ENCODE data around the gene GPC6. TPM values are rescaled to one million over a fixed set of nuclear protein-coding genes. Genes with fewer than 3 reads are reported as not detected.

The GPC6 gene
- polyA plus RNA-seq, 4 donors: 0.22 to 45.0 (median 1.4) TPM

GRCh38 chr13:93818345-93818744, 591.7 kb downstream of the GPC6 start:
- 89 to 95% (median 93%) methylated on average over 3 of the region's 3 CpGs for WGBS, 3 donors
- no peaks in the 10 kb centered on the region for H3K27me3 ChIP-seq (ENCODE audit: control insufficient read depth in 3 of 3, insufficient read depth in 3 of 3, low read length in 3 of 3)
- H3K4me1 ChIP-seq (ENCODE audit: control insufficient read depth in 3 of 3, insufficient read depth in 2 of 3, low read depth in 1 of 3, low read length in 2 of 3): no peaks in the 10 kb centered on the region

DNA sequence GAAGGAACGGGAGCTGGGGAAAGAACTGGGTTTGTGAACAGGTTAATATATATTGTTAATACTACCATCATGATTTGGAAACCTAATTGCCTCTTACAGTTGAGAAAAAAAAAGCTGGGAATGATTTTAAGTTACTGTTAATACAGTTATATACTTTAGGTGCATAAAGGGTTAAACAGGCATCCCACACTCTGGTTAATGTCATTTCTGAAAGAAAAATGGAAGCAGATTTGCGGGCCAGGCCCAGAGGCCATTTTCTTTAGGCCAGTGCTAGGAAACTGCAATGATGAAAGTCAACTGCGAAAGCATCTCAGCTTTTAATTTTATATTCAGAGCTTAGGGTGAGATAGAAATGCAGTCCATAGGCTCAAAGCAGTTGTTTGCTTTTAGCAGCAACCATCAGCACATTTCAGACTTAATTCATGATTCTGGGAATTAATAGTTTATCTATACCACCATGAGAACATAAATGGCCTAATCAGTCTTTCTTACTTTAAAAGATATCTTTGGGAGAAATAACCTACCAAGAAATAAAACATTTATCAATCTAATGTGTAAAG, 592.8 kb downstream of the GPC6 start:
- 81 to 87% (median 86%) methylated on average over 3 of the region's 3 CpGs for WGBS, 3 donors
- no peaks in the 10 kb centered on the region for H3K27me3 ChIP-seq (ENCODE audit: control insufficient read depth in 3 of 3, insufficient read depth in 3 of 3, low read length in 3 of 3)
- FAIRE-seq (no peak), DNase-seq (no peak)
- no peaks in the 10 kb centered on the region for H3K36me3 ChIP-seq (ENCODE audit: control insufficient read depth in 3 of 3, insufficient read depth in 2 of 3, low read depth in 1 of 3, low read length in 3 of 3)
- no peak overlapping the region for H3K4me3 ChIP-seq (ENCODE audit: low read depth in 1 of 3, low read length in 3 of 3)
- H3K9me3 ChIP-seq (ENCODE audit: control insufficient read depth in 2 of 2, insufficient read depth in 1 of 2, low read depth in 1 of 2, low read length in 1 of 2): no peaks in the 10 kb centered on the region
- H3K4me1 ChIP-seq (ENCODE audit: control insufficient read depth in 3 of 3, insufficient read depth in 2 of 3, low read depth in 1 of 3, low read length in 2 of 3): no peaks in the 10 kb centered on the region
- no peak overlapping the region for H3K27ac ChIP-seq (ENCODE audit: low read depth in 1 of 3, low read length in 2 of 3)

More at GRCh38 chr13:93818345-93818744, 591.7 kb downstream of the GPC6 start:
- no peaks in the 10 kb centered on the region for H3K9me3 ChIP-seq (ENCODE audit: control insufficient read depth in 2 of 2, insufficient read depth in 1 of 2, low read depth in 1 of 2, low read length in 1 of 2)
- FAIRE-seq: no peak
- no peak overlapping the region for H3K27ac ChIP-seq (ENCODE audit: low read depth in 1 of 3, low read length in 2 of 3)
- DNase-seq: no peak
- H3K4me3 ChIP-seq (ENCODE audit: low read depth in 1 of 3, low read length in 3 of 3): no peak overlapping the region
- no peaks in the 10 kb centered on the region for H3K36me3 ChIP-seq (ENCODE audit: control insufficient read depth in 3 of 3, insufficient read depth in 2 of 3, low read depth in 1 of 3, low read length in 3 of 3)

- DNase-seq (no peak), FAIRE-seq (no peak)
- H3K27ac ChIP-seq (ENCODE audit: low read depth in 1 of 3, low read length in 2 of 3): no peak overlapping the region
- H3K4me3 ChIP-seq (ENCODE audit: low read depth in 1 of 3, low read length in 3 of 3): no peak overlapping the region
- H3K27me3 ChIP-seq (ENCODE audit: control insufficient read depth in 3 of 3, insufficient read depth in 3 of 3, low read length in 3 of 3): no peaks in the 10 kb centered on the region
- 85 to 94% (median 87%) methylated on average over 3 of the region's 3 CpGs for WGBS, 3 donors
- no peaks in the 10 kb centered on the region for H3K4me1 ChIP-seq (ENCODE audit: control insufficient read depth in 3 of 3, insufficient read depth in 2 of 3, low read depth in 1 of 3, low read length in 2 of 3)
- H3K36me3 ChIP-seq (ENCODE audit: control insufficient read depth in 3 of 3, insufficient read depth in 2 of 3, low read depth in 1 of 3, low read length in 3 of 3): no peaks in the 10 kb centered on the region
- H3K9me3 ChIP-seq (ENCODE audit: control insufficient read depth in 2 of 2, insufficient read depth in 1 of 2, low read depth in 1 of 2, low read length in 1 of 2): no peaks in the 10 kb centered on the region
Measured at GRCh38 chr13:93824286-93824685, 597.7 kb downstream of the GPC6 start.

- no peak overlapping the region for H3K27ac ChIP-seq (ENCODE audit: low read depth in 1 of 3, low read length in 2 of 3)
- H3K9me3 ChIP-seq (ENCODE audit: control insufficient read depth in 2 of 2, insufficient read depth in 1 of 2, low read depth in 1 of 2, low read length in 1 of 2): no peaks in the 10 kb centered on the region
- FAIRE-seq: peak; percentile 15
- H3K36me3 ChIP-seq (ENCODE audit: control insufficient read depth in 3 of 3, insufficient read depth in 2 of 3, low read depth in 1 of 3, low read length in 3 of 3): peaks cover 0 to 3% (median 0%) of the 10 kb centered on the region in 3 donors
- DNase-seq: no peak
- WGBS, 3 donors: 83 to 89% (median 84%) methylated on average over 3 of the region's 3 CpGs
- no peaks in the 10 kb centered on the region for H3K4me1 ChIP-seq (ENCODE audit: control insufficient read depth in 3 of 3, insufficient read depth in 2 of 3, low read depth in 1 of 3, low read length in 2 of 3)
- H3K27me3 ChIP-seq (ENCODE audit: control insufficient read depth in 3 of 3, insufficient read depth in 3 of 3, low read length in 3 of 3): no peaks in the 10 kb centered on the region
- H3K4me3 ChIP-seq (ENCODE audit: low read depth in 1 of 3, low read length in 3 of 3): no peak overlapping the region
Measured at GRCh38 chr13:93834051-93834450, 607.4 kb downstream of the GPC6 start.

GRCh38 chr13:93843082-93843481, 616.5 kb downstream of the GPC6 start:
- Histone ChIP-seq H3K27me3 (ENCODE audit: control insufficient read depth in 3 of 3, insufficient read depth in 3 of 3, low read length in 3 of 3) (no peaks in the 10 kb centered on the region), H3K4me1 (ENCODE audit: control insufficient read depth in 3 of 3, insufficient read depth in 2 of 3, low read depth in 1 of 3, low read length in 2 of 3) (no peaks in the 10 kb centered on the region), H3K36me3 (ENCODE audit: control insufficient read depth in 3 of 3, insufficient read depth in 2 of 3, low read depth in 1 of 3, low read length in 3 of 3) (no peaks in the 10 kb centered on the region), H3K9me3 (ENCODE audit: control insufficient read depth in 2 of 2, insufficient read depth in 1 of 2, low read depth in 1 of 2, low read length in 1 of 2) (no peaks in the 10 kb centered on the region), H3K27ac (ENCODE audit: low read depth in 1 of 3, low read length in 2 of 3) (no peak overlapping the region), H3K4me3 (ENCODE audit: low read depth in 1 of 3, low read length in 3 of 3) (no peak overlapping the region)
- WGBS, 3 donors: 43 to 71% (median 51%) methylated on average over 3 of the region's 3 CpGs
- FAIRE-seq (no peak), DNase-seq (no peak)

DNA sequence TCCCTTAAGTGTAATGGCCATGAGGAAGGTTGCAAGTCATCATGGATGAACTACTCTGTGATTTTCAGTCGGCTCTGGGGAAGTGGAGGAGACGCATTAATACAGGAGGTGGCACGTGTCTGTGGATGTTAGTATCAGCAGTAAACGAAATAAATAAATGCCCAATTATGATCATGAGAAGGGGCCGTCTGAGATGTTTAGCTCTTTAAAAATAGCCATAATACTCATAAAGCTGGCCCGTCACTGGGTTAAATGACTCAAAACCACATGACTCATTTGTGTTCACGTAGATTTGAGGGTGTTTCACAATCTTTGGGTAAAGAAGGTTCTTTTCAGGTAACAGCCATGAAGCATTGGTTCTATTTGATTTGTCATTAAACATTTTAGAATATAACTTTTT, 620.6 kb downstream of the GPC6 start:
- WGBS, 3 donors: 74 to 81% (median 77%) methylated on average over 7 of the region's 7 CpGs
- H3K9me3 ChIP-seq (ENCODE audit: control insufficient read depth in 2 of 2, insufficient read depth in 1 of 2, low read depth in 1 of 2, low read length in 1 of 2): no peaks in the 10 kb centered on the region
- DNase-seq (peak in 1 of 2 donors; percentile 42), FAIRE-seq (no peak)
- no peaks in the 10 kb centered on the region for H3K4me1 ChIP-seq (ENCODE audit: control insufficient read depth in 3 of 3, insufficient read depth in 2 of 3, low read depth in 1 of 3, low read length in 2 of 3)
- no peaks in the 10 kb centered on the region for H3K36me3 ChIP-seq (ENCODE audit: control insufficient read depth in 3 of 3, insufficient read depth in 2 of 3, low read depth in 1 of 3, low read length in 3 of 3)
- H3K4me3 ChIP-seq (ENCODE audit: low read depth in 1 of 3, low read length in 3 of 3): no peak overlapping the region
- H3K27me3 ChIP-seq (ENCODE audit: control insufficient read depth in 3 of 3, insufficient read depth in 3 of 3, low read length in 3 of 3): no peaks in the 10 kb centered on the region
- no peak overlapping the region for H3K27ac ChIP-seq (ENCODE audit: low read depth in 1 of 3, low read length in 2 of 3)

- Histone ChIP-seq H3K4me1 (ENCODE audit: control insufficient read depth in 3 of 3, insufficient read depth in 2 of 3, low read depth in 1 of 3, low read length in 2 of 3) (no peaks in the 10 kb centered on the region), H3K9me3 (ENCODE audit: control insufficient read depth in 2 of 2, insufficient read depth in 1 of 2, low read depth in 1 of 2, low read length in 1 of 2) (no peaks in the 10 kb centered on the region), H3K36me3 (ENCODE audit: control insufficient read depth in 3 of 3, insufficient read depth in 2 of 3, low read depth in 1 of 3, low read length in 3 of 3) (no peaks in the 10 kb centered on the region), H3K27me3 (ENCODE audit: control insufficient read depth in 3 of 3, insufficient read depth in 3 of 3, low read length in 3 of 3) (no peaks in the 10 kb centered on the region), H3K27ac (ENCODE audit: low read depth in 1 of 3, low read length in 2 of 3) (no peak overlapping the region), H3K4me3 (ENCODE audit: low read depth in 1 of 3, low read length in 3 of 3) (no peak overlapping the region)
- FAIRE-seq (no peak), DNase-seq (no peak)
- WGBS, 3 donors: 63 to 77% (median 66%) methylated on average over 4 of the region's 4 CpGs
Measured at GRCh38 chr13:93848247-93848646, 621.6 kb downstream of the GPC6 start.

DNA sequence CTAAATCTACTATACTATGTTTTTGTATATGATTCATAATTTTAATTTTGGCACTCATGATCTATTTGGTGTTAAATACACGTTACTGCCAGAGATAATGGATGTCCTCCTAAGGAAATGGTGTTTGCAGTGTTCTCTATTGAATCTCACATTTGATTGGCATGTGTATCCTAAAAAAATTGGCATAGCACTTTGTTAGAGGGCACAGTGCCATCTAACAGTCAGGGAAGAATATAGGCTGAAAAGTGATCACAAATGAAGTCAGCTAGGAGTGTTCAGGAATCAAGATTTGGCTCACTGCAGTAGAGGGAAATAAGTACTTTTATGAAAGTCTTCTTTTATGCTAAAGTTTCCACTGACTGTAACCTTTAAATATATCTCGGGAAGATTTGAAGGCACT, 624.6 kb downstream of the GPC6 start:
- FAIRE-seq (no peak), DNase-seq (no peak)
- Histone ChIP-seq H3K27me3 (ENCODE audit: control insufficient read depth in 3 of 3, insufficient read depth in 3 of 3, low read length in 3 of 3) (no peaks in the 10 kb centered on the region), H3K9me3 (ENCODE audit: control insufficient read depth in 2 of 2, insufficient read depth in 1 of 2, low read depth in 1 of 2, low read length in 1 of 2) (no peaks in the 10 kb centered on the region), H3K4me1 (ENCODE audit: control insufficient read depth in 3 of 3, insufficient read depth in 2 of 3, low read depth in 1 of 3, low read length in 2 of 3) (no peaks in the 10 kb centered on the region), H3K4me3 (ENCODE audit: low read depth in 1 of 3, low read length in 3 of 3) (no peak overlapping the region), H3K27ac (ENCODE audit: low read depth in 1 of 3, low read length in 2 of 3) (no peak overlapping the region), H3K36me3 (ENCODE audit: control insufficient read depth in 3 of 3, insufficient read depth in 2 of 3, low read depth in 1 of 3, low read length in 3 of 3) (no peaks in the 10 kb centered on the region)
- 58 to 76% (median 73%) methylated on average over 2 of the region's 2 CpGs for WGBS, 3 donors

DNA sequence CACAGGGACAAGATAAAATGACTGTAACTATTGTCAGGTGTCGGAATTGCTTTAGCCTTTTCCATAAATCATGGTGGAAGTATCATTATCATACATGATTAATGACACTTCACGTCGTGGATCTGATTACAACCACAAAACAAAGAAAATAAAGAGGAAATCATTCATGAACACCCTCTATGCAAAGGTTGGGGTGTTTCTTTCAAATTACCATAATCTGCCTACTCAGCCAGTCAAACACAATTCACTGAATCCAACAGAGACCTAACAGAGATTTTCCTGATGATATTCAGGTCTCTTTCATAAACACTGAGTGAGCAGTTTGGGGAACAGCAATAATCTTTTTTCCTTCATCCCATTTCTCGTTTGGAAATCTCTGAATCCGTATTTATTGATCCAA, 627.3 kb downstream of the GPC6 start:
- no peaks in the 10 kb centered on the region for H3K27me3 ChIP-seq (ENCODE audit: control insufficient read depth in 3 of 3, insufficient read depth in 3 of 3, low read length in 3 of 3)
- no peak for DNase-seq
- no peak for FAIRE-seq
- 65 to 80% (median 67%) methylated on average over 5 of the region's 5 CpGs for WGBS, 3 donors
- no peaks in the 10 kb centered on the region for H3K36me3 ChIP-seq (ENCODE audit: control insufficient read depth in 3 of 3, insufficient read depth in 2 of 3, low read depth in 1 of 3, low read length in 3 of 3)
- H3K4me1 ChIP-seq (ENCODE audit: control insufficient read depth in 3 of 3, insufficient read depth in 2 of 3, low read depth in 1 of 3, low read length in 2 of 3): no peaks in the 10 kb centered on the region
- H3K4me3 ChIP-seq (ENCODE audit: low read depth in 1 of 3, low read length in 3 of 3): no peak overlapping the region
- no peaks in the 10 kb centered on the region for H3K9me3 ChIP-seq (ENCODE audit: control insufficient read depth in 2 of 2, insufficient read depth in 1 of 2, low read depth in 1 of 2, low read length in 1 of 2)
- no peak overlapping the region for H3K27ac ChIP-seq (ENCODE audit: low read depth in 1 of 3, low read length in 2 of 3)

All from small intestine (tissue), 7 donors.